Fibroblast of villous mesenchyme (primary cell): ENCODE results near the gene ARL13A. TPM values are rescaled to one million over a fixed set of nuclear protein-coding genes. Genes with fewer than 3 reads are reported as not detected.

Source experiments
- DNase-seq: peaks from one replicate; pipeline ENCODE4 v3.0.0-alpha.2; 2010; ENCODE audit warnings: low read depth
- H3K4me3 ChIP-seq: 2 replicates; pipeline ENCODE4 v1.5.1; 2011; ENCODE audit warnings: low read depth, mild to moderate bottlenecking, low read length
- total RNA-seq: library from RNA; depleted of rRNA; stranded (reverse); fragments of >200 nt; gene quantifications from 2 replicates; pipeline ENCODE4 v1.2.3, GENCODE V29; 2012
- TF ChIP-seq, protein P1 (sequence below): IDR thresholded peaks from 2 replicates; pipeline ENCODE4 v1.5.1; 2012; ENCODE audit warnings: low read depth, mild to moderate bottlenecking, low read length; ENCODE audit not compliant: insufficient read depth

ARL13A gene
- total RNA-seq, 1 donor, result not detected

DNA sequence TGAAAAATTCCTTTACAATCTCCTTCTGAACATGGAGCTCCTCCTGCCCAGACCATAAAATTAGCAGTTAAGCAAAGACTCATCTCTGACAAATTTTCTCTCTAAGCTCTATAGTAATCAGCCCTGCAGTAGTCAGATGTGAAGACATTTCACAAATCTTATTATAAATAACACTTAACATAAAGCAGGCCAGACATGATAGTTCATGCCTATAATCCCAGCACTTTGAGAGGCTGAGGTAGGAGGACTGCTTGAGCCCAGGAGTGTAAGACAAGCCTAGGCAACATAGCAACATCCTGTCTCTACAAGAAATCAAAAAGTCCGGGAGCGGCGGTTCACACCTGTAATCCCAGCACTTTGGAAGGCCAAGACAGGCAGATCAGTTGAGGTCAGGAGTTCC lies 52.5 kb downstream of the ARL13A start:
- DNase-seq, result peak; percentile 1
- no peak overlapping the region for H3K4me3 ChIP-seq
- TF ChIP-seq, protein P1, sequence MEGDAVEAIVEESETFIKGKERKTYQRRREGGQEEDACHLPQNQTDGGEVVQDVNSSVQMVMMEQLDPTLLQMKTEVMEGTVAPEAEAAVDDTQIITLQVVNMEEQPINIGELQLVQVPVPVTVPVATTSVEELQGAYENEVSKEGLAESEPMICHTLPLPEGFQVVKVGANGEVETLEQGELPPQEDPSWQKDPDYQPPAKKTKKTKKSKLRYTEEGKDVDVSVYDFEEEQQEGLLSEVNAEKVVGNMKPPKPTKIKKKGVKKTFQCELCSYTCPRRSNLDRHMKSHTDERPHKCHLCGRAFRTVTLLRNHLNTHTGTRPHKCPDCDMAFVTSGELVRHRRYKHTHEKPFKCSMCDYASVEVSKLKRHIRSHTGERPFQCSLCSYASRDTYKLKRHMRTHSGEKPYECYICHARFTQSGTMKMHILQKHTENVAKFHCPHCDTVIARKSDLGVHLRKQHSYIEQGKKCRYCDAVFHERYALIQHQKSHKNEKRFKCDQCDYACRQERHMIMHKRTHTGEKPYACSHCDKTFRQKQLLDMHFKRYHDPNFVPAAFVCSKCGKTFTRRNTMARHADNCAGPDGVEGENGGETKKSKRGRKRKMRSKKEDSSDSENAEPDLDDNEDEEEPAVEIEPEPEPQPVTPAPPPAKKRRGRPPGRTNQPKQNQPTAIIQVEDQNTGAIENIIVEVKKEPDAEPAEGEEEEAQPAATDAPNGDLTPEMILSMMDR, result no peak

DNA sequence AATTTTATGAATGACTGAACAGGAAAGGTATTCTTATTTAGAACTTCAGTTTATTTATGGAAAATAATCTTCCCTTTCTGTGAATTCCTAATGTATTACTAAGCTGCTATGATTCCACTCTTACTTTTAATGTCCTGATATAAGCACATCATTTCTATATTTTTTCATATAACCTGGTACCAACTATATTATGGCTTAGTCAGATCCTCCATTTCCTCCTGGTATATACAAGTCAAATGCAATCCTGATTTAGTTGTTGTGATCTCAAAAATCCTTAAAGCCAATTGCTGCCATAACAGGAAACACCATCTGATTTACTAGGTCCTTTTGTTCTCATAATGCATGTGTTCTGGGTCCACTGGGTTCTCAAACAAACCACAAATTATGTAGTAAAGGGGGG lies 55.6 kb downstream of the ARL13A start:
- no peak for DNase-seq
- TF ChIP-seq, protein P1, result no peak
- no peak overlapping the region for H3K4me3 ChIP-seq

DNA sequence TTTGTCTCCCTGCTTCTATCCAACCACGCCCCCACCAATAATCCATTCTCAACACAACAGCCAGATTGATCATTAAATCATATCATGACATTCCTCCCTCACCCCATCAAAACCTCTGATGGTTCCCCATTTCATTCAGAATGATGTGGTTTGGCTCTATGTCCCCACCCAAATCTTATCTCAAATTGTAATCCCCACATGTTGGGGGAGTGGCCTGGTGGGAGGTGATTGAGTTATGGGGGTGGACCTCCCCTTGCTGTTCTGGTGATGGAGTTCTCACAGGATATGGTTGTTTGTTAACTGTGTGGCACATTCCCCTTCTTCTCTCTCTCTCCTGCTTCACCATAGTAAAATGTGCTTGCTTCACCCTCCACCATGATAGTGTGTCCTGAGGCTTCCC lies 59.1 kb downstream of the ARL13A start:
- TF ChIP-seq, protein P1, result no peak
- H3K4me3 ChIP-seq, result no peak overlapping the region
- no peak for DNase-seq

DNA sequence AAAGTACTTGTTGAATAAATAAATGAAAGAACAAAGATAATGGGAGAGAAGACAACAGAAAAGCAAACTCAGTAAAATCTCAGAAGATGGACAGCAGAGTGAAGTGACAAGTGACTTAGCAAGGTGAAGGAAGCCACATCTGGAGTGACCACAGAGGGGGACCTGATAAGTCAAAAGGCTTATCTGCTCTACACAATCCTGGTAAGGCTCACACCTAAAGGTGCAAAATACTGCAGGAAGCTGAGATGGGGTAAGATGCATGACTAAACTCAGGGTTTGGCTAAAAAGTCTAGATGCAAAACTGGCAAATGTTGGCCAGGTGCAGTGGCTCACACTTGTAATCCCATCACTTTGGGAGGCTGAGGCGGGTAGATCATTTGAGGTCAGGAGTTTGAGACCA lies 60.2 kb downstream of the ARL13A start:
- no peak for DNase-seq
- H3K4me3 ChIP-seq, result no peak overlapping the region
- TF ChIP-seq, protein P1, result no peak

DNA sequence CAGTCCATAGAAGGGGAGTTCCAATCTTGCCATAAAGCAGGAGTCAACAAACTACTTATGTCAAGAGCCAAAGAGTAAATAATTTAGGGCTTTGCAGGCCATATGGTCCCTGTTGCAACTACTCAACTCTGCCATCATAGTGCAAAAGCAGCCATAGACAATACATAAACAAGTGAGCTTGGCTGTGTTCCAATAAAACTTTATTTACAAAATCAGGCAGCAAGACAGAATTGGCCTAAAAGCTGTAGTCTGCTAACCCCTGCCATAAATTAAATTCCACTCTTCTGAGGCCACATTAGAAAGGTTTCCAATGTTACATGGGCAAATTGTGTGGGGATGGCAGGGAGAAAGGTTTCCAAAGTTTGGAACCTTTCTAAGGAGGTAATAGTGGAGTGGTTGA lies 67.7 kb downstream of the ARL13A start:
- DNase-seq, result peak; percentile 17
- TF ChIP-seq, protein P1, result no peak
- no peak overlapping the region for H3K4me3 ChIP-seq

DNA sequence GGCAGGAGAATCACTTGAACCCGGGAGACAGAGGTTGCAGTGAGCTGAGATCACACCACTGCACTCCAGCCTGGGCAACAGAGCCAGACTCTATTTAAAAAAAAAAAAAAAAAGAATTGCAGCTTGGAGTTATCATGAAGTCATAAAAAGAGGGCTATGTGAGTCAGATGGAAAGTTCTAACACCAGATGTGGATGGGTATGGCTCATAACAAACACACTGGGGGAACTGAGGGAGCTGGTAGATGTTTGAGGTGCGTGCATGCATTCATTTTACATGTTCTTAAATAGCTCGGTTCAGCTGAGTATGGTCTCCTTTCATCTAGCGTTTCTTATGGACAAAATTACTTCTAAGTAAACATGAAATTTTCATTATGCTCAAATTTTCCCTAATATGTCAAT lies 70.7 kb downstream of the ARL13A start:
- no peak overlapping the region for H3K4me3 ChIP-seq
- TF ChIP-seq, protein P1, result no peak
- peak; percentile 6 for DNase-seq

Other genes starting within 250 kb of the ARL13A start
- gene SYTL4, start 237.6 kb upstream of the ARL13A start, total RNA-seq, result 4.3 and 32.9 TPM in 2 replicates
- 14.5 and 16.0 TPM in 2 replicates for gene CSTF2, start 149.3 kb upstream of the ARL13A start, total RNA-seq
- under 0.01 TPM in 1 of 2 replicates, not detected in the other for gene NOX1, start 95.3 kb upstream of the ARL13A start, total RNA-seq
- under 0.01 TPM in 1 of 2 replicates, not detected in the other for gene XKRX, start 40.8 kb upstream of the ARL13A start, total RNA-seq
- gene TRMT2B, start 82.4 kb downstream of the ARL13A start, total RNA-seq, result 13.2 and 13.4 TPM in 2 replicates
- 0.86 and 1.9 TPM in 2 replicates for gene TMEM35A, start 109.2 kb downstream of the ARL13A start, total RNA-seq
- gene CENPI, start 128.5 kb downstream of the ARL13A start, total RNA-seq, result 11.3 and 20.3 TPM in 2 replicates